HEK293 (cell line): Measurements from ENCODE around the gene NELL2.

Experiments used
- CTCF ChIP-seq: fragments of 450-650 bp; formaldehyde crosslinking; IDR thresholded peaks from 2 replicates; pipeline ENCODE4 v1.5.1; 2016; ENCODE audit warnings: missing biosample characterization, missing genetic modification characterization
- ELK4 ChIP-seq: IDR thresholded peaks from 2 replicates; pipeline ENCODE4 v1.6.1; 2011; ENCODE audit warnings: mild to moderate bottlenecking, low read depth, low read length, borderline replicate concordance
- KLF7 ChIP-seq: fragments of 450-650 bp; formaldehyde crosslinking; IDR thresholded peaks from 2 replicates; pipeline ENCODE4 v1.5.1; 2016; ENCODE audit warnings: missing biosample characterization, missing genetic modification characterization, borderline replicate concordance
- MEIS1 ChIP-seq: sonication (generic); formaldehyde crosslinking; IDR thresholded peaks from 2 replicates; pipeline ENCODE4 v1.8.1; 2022; ENCODE audit warnings: missing genetic modification reagents, mild to moderate bottlenecking, borderline replicate concordance
- REST ChIP-seq: fragments of 450-650 bp; formaldehyde crosslinking; IDR thresholded peaks from 2 replicates; pipeline ENCODE4 v1.5.1; 2016; ENCODE audit warnings: missing biosample characterization, missing genetic modification characterization
- YY2 ChIP-seq: fragments of 450-650 bp; formaldehyde crosslinking; IDR thresholded peaks from 2 replicates; pipeline ENCODE4 v1.5.1; 2016; ENCODE audit warnings: missing biosample characterization, missing genetic modification characterization
- ZBTB49 ChIP-seq: fragments of 450-650 bp; formaldehyde crosslinking; IDR thresholded peaks from 2 replicates; pipeline ENCODE4 v1.5.1; 2016; ENCODE audit warnings: missing biosample characterization, missing genetic modification characterization, low read depth
- ZFHX2 ChIP-seq: fragments of 450-650 bp; formaldehyde crosslinking; conservative IDR thresholded peaks from 2 replicates; pipeline ENCODE4 v1.5.1; 2016; ENCODE audit warnings: missing biosample characterization, missing genetic modification characterization
- ZFP3 ChIP-seq: fragments of 450-650 bp; formaldehyde crosslinking; IDR thresholded peaks from 2 replicates; pipeline ENCODE4 v1.5.1; 2016; ENCODE audit warnings: low read depth, missing biosample characterization, missing genetic modification characterization
- ZNF121 ChIP-seq: fragments of 450-650 bp; formaldehyde crosslinking; IDR thresholded peaks from 2 replicates; pipeline ENCODE4 v1.5.1; 2016; ENCODE audit warnings: missing biosample characterization, missing genetic modification characterization
- ZNF184 ChIP-seq: fragments of 450-650 bp; IDR thresholded peaks from 2 replicates; pipeline ENCODE4 v1.5.1; 2018; ENCODE audit warnings: missing biosample characterization, mild to moderate bottlenecking, missing genetic modification characterization
- ZNF433 ChIP-seq: fragments of 450-650 bp; formaldehyde crosslinking; IDR thresholded peaks from 2 replicates; pipeline ENCODE4 v1.5.1; 2016; ENCODE audit warnings: missing biosample characterization, missing genetic modification characterization, low read depth
- ZNF639 ChIP-seq: fragments of 450-650 bp; formaldehyde crosslinking; IDR thresholded peaks from 2 replicates; pipeline ENCODE4 v1.5.1; 2016; ENCODE audit warnings: missing biosample characterization, missing genetic modification characterization
- ZNF776 ChIP-seq: fragments of 450-650 bp; formaldehyde crosslinking; IDR thresholded peaks from 2 replicates; pipeline ENCODE4 v1.5.0; 2017; ENCODE audit warnings: missing biosample characterization, missing genetic modification characterization, borderline replicate concordance

GRCh38 chr12:44563486-44563885 is 312.6 kb downstream of the NELL2 start:
- TF ChIP-seq ZFP3 (tag by site-specific recombination) (no peak), ZNF121 (no peak), ZFHX2 (tag by site-specific recombination) (no peak), CTCF (tag by site-specific recombination) (no peak), REST (tag by site-specific recombination) (no peak), KLF7 (tag by site-specific recombination) (no peak), MEIS1 (CRISPR knock-in tag) (no peak), ZNF184 (tag by site-specific recombination) (no peak), ELK4 (no peak), ZNF639 (tag by site-specific recombination) (no peak), ZBTB49 (tag by site-specific recombination) (no peak), ZNF776 (no peak), YY2 (tag by site-specific recombination) (no peak), ZNF433 (tag by site-specific recombination) (no peak)
